Urothelium cell line (cell line): ENCODE data around the gene SLC25A34.

Experiments used
- DNase-seq: peaks from one replicate; pipeline ENCODE4 v3.0.0; 2011; ENCODE audit warnings: low spot score, mixed read lengths
- FAIRE-seq: peaks from 2 replicates; lab custom pipeline; 2011; peaks lifted over from hg19 to GRCh38; lab: Jason Lieb, UNC

SLC25A34 gene

DNA sequence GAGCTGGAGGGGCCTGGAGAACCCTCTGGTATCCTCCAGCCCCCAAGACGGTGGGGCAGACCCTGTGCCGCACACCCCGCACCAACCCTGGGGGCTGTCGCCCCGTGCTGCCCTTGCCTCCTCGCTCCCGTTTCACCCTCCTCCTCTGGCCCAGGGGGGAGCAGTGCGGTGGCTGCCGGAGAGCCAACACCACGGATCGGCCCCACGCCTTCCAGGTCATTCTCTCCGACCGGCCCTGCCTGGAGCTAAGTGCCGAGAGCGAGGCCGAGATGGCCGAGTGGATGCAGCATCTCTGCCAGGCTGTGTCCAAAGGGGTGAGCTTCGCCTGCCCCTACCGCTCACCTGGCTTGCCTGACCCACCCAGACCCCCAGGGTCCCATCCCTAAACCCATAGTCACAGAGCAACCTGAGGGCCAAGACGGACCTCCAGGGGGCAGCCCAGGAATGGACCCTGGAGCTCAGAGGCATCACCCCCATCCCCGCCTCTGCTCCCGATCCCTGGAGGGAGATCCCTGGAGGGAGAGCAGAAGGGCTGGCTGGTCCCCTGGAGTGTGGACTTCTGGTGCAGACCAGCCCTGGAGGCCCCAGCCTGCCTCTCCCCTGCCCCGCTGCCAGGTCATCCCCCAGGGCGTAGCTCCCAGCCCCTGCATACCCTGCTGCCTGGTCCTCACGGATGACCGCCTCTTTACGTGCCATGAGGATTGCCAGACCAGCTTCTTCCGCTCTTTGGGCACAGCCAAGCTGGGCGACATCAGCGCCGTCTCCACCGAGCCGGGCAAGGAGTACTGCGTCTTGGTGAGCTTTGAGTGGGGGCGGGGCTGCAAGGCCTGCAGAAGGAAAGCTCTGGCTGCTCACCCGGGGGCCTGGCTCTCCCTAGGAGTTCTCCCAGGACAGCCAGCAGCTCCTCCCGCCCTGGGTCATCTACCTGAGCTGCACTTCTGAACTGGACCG, 4.0 kb upstream of the SLC25A34 start:
- FAIRE-seq (no peak), DNase-seq (no peak)

DNA sequence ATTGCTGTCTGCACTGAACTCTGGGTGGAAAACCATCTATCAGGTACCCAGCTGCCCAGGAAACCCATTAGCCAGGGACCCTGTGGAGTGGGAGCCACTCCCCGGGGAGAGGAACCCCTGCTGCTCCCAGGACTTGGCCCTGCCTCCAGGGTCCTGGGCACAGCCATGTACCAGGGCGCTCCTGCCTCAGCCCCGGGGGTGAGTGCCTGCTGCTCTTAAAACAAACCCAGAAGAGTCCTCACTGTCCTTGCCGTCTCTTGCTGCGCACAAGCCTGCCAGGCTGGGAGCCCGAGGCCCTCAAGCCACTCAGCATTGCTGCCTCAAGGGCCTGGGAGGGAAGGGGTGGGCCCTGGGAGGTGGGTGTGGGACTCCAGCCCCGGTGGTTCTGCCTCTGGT, 3.4 kb upstream of the SLC25A34 start:
- DNase-seq (no peak), FAIRE-seq (no peak)

DNA sequence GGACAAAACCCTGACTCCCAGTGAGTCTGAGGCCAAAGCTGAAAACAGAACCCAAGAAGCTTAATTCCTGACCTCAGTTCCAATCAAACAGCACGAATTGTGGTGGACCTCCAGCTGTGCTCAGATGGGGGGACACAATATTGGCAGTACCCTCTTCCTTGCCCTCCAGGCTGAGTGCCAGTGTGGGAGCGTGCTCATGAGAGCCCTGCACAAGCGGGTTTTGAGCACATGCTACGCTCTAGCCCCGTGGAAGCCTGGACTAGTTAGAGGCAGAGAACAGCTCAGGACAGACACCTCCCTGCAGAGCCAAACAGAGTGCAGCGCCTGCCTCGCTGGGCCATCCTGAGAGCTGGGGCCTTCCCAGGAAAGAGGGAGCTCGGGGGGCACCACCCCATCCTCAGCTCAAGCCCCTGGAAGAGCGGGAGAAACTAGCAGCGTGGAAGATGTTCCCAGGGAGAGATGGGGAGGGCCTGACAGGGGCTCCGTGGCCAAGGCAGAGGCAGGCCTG, 2.8 kb upstream of the SLC25A34 start:
- FAIRE-seq = no peak
- no peak for DNase-seq

DNA sequence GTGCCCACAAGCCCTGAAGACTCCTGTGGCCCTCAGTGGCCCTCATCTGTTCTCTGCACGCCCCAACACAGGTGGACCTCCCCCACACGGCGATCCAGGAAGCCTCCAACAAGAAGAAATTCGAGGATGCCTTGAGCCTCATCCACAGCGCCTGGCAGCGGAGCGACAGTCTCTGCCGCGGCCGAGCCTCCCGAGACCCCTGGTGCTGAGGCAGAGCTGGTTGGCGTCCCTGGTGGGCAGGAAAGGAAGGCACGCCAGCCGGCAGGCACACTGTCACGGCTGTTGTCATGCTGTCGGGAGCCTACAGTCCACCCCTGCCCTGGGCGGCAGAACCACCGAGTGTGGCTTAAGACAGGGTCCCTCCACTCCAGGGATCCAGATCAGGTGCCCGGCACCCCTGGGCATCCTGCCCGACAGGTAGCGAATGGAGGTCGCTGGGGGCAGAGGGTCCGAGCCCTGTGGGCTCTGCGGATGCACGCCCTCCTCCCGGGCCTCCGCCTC, 2.3 kb upstream of the SLC25A34 start:
- DNase-seq (no peak), FAIRE-seq (no peak)

DNA sequence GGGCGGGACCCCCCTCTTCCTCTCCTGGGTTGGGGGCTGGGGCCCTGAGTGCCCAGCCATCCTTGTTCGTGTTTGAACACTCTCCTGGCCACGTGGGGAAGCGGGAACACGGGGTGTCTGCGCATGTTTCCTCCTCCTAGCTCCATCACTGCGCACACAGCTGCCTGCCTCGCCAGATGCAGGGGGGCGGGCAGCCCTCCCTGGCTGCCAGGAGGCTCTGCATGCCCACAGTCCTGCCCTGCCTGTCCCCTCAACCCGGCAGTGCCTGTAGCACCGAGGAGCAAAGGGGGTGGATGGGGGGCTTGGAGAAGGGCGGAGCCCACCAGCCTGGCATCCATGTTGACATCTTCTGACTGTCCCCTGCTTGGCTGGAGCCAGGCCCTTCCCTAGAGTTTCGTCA, 1.8 kb upstream of the SLC25A34 start:
- DNase-seq = no peak
- no peak for FAIRE-seq

DNA sequence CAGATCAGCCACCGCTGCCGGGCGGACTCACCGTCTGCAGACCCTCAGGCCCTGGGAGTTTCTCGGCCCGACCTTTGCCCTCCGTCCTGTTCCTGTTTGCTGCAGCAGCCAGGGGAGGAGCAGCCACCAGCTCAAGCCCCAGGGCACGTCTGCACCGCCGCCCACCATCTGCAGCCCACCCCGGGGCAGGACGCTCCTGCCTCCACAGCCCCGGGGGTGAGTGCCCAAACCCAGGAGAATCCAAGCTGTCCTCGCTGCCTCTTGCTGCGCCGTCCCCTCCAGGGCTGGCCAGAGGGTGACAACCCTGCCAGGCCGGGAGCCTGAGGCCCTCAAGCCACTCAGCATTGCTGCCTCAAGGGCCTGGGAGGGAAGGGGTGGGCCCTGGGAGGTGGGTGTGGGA, 1.2 kb upstream of the SLC25A34 start:
- FAIRE-seq = no peak
- no peak for DNase-seq

DNA sequence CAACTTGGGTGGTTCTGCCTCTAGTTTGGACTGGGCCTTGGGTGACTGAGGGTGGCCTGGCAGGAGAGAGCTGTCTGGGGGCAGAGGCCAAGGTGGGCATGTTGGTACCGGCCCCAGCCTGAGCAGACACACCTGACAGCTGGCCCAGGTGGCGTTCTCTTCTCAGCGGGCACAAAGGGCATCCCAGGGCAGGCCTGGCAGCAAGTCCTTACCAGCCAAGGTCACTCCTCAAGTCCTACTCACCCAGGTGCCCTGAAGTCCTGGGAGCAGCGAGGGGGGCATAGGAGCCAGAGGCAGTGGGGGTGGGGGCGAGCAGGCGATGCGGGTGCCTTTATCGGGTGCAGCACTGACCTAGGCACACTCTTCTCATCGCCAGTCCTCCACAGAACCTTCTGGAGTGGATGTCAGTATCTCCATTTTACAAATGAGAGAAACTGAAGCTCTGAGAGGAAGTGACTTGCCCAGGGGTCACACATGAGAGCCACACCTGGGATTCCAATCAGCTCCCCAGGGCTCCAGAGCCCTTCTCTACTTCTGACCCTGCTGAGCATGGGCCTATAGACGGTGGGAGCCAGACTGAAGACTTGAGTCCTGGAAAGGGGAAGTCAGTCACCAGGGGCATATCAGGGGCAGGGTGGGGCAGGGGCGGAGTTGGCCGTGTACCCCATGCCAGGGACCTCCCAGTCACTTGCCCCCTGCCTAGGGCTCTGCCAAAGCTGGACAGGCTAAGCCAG, 587 bp upstream of the SLC25A34 start:
- no peak for DNase-seq

DNA sequence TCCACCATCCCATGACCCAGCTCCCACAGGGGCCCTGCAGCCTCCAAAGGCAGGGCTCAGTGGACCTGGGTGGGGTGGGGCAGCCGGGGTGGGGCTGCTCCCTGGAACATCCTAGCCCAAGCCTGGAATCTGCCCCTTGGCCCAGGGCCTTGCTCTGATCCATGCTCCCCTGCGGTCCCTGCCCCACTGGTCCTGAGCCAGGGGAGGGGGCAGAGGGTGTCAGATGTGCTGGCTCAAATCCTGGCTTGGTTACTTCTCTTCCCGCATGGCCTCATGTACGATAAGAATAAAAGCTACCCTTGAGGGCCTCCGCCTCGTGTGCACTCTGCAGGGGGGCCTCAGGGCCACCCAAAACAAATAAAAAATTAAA, 819 bp downstream of the SLC25A34 start:
- no peak for FAIRE-seq
- DNase-seq = no peak

More for the DNA sequence above, 587 bp upstream of the SLC25A34 start:
- no peak for FAIRE-seq

DNA sequence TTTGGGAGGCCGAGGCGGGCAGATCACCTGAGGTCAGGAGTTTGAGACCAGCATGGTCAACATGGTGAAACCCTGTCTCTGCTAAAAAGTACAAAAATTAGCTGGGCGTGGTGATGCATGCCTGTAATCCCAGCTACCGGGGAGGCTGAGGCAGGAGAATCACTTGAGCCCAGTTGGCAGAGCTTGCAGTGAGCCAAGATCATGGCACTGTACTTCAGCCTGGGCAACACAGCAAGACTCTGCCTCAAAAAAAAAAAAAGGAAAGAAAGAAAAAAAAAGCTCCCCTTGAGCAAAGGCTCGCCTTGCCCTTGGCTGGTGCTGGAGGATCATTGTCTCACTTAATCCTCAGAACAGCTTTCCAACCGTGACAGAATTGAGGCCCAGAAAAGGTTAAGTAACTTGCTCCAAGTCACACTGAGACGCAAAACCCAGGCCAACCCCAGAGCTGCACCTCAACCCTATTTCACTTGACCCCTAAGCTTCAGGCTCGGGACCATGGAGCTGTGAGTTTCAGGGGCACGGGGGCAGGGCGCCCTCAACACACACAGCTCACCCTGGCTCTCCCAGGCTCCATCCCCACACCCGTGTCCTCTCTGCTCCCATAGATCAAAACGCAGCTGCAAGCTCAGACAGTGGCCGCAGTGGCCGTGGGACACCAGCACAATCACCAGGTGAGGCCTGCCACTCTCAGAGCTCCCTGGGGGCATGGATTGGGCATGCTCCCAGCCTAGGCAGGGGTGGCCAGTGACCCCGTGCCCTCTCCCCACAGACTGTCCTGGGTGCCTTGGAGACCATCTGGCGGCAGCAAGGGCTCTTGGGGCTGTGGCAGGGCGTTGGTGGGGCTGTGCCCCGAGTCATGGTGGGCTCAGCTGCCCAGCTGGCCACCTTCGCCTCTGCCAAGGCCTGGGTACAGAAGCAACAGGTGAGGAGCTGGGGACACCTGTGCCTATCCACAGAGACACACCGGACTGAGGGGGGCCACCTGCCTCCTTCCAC, 1.6 kb downstream of the SLC25A34 start:
- no peak for DNase-seq
- no peak for FAIRE-seq

DNA sequence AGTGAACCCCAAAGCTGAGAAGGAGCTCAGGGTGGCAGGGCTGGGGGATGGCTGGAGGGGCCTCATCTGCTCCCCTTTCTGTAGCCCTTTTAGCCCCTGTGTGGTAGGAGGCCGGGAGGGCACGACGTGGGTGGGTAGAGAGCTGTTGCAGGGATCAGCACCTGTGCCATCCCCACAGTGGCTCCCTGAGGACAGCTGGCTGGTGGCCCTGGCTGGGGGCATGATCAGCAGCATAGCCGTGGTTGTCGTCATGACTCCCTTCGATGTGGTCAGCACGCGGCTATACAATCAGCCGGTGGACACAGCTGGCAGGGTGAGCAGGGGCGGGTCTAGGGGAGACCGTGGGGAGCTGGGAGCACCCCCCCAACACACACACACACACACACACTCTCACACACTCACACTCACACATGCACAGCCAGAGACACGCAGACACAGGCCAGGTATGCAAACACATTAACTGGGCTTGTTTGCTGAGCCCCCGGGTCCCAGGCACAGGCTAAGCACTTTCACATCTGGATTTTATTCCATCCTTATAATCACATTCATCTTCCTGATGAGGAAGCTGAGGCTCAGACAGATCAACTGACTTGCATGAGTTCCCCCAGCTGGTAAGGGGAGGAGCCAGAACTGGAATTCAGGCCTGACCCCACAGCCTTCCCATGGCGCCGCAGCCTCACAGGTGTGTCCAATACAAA, 2.5 kb downstream of the SLC25A34 start:
- no peak for FAIRE-seq
- DNase-seq = no peak

DNA sequence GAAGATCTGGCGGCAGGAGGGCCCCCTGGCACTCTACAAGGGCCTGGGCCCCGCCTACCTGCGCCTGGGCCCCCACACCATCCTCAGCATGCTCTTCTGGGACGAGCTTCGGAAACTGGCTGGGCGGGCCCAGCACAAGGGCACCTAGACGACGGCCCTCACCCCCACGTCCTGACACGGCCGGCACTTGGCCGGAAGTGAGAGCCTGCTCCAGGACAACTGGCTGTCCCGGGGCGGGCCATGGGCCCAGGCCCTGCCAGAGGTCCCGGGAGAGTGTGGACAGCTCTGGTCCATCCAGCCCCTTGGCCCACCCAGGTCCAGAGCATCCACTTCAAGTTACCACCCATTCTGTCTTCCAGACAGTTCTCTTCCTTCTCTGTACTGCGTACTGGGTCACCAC, 3.2 kb downstream of the SLC25A34 start:
- no peak for DNase-seq
- FAIRE-seq = no peak

DNA sequence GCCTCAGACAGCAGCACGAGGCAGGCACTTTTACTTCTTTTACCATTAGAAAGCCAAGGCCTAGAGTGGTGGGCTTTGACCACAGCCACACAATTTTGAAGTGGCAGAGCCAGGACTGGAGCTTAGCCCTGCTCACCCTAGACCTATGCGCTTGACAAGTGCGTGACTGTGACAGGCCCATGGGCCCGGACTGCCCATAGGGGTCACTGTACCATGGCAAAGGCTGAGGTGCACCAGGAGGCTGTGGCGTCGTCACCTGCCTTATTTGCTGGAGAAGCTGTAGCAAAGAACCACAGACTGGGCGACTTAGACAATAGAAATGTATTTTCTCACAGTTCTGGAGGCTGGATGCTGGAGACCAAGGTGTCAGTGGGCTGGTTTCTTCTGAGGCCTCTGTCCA, 3.7 kb downstream of the SLC25A34 start:
- FAIRE-seq (no peak), DNase-seq (no peak)

DNA sequence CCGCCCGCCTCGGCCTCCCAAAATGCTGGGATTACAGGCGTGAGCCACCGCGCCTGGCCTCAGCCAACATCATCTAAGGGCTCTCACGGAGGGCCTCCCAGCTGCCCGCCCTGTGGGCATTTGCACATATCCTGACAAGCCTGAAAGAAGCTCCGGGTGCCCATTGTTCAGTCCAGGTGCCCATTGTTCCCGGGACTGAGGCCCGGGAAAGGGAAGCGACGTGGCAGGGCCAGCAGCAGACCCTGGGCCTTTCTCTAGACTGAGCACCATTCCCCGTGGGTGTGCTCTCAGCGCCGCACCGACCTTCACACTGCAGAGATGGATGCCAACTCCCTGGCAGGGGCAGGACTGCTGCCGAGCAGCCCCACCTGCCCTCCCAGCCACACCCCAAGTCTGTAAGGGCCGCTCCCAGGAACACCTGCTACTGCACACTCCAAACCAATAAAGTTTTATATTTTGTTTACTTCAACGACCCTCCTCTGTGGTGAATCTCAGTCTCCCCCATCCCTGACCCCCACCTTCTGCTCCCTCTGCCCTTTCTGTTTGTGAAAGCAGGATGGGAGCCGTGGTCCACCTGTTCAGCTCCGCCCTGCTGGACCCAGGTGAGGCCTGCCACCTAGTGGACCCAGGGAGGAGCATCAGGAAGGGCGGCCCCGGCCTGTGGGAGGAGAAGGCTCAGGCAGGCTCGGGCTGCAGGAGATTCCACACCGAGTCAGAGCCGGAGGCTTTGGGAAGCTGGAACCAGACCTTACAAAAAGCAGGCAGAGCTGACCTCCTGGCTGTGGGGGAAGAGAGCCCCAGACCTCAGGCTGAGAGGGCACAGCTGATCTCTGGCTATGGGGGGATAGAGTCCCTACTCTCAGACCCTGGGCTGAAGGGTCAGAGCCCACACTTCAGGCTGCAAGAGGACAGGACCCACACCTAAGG, 5.1 kb downstream of the SLC25A34 start:
- peak; percentile 83 for DNase-seq
- no peak for FAIRE-seq

DNA sequence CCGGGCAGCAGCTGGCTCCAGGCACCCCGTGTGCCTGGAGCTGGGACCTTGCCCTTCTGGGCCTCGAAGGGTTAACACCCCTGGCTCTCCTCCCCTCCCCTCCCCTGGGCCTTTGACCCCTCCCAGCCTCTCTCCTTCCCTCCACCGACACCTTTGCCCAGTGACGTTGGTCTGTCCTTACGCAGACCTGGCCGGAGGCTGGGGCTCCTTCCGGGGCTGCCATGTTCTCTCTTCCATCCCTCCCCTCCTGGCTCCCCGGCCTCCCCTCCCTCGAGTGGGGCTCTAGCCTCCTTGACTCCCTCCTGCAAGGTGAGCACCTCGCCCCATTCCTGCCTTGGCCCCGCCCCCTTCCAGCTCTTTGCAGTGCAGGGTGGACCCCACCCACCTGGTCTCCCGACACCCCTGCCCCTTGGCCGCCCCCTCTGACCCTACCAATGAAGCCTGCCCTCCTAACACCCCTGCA, 6.3 kb downstream of the SLC25A34 start, which contains the start of gene TMEM82:
TSS of gene TMEM82 (plus strand) at position 161 of the 463 bp plus-strand sequence. CDS start at position 222, 61 bp downstream.
- FAIRE-seq = no peak
- DNase-seq = no peak

DNA sequence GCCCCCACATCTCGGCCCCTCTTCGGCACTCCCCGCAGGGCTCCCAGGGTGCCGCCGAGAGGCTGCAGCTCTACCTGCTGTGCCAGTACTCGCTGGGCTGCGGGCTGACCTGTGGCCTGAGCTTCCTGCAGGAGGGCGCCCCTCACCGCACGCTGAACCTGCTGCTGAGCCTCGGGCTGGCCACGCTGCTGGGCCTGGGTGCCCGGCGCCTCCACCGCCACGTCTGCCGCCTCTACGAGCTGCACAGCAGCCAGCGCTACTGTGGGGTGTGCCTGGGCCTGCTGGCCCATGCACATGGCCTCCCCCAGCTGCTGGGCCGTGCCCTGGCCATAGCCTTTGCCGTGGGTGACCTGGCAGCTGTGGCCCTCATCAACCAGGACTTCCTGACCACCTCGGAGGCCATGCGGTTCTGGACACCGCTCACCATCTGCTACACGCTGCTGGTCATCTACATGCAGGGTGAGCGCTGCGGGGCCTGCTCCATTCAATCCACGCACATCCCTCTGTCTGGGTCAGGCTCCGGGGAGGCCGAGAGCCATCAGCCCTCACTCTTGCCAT, 8.1 kb downstream of the SLC25A34 start:
- DNase-seq (no peak), FAIRE-seq (no peak)

DNA sequence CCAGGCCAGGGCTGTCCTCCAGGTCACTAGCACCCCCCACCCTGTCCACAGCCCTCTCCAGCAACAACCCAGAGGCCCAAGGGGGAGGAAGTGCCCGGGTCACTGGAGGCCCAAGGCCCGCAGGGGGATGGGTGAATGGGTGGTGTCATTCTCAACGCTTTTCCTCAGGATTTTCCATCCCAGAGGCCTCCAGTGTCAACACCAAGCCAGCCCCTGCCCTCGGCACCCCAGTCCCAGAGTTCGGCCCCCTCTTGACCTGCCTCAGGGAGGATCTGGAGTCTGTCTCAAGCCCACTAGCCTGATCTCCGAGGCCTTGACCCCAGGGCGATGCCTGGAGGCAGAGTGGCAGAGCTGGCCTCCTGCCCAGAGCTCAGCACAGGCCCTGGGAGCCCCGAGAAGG, 11.3 kb downstream of the SLC25A34 start:
- DNase-seq = no peak
- FAIRE-seq = no peak

DNA sequence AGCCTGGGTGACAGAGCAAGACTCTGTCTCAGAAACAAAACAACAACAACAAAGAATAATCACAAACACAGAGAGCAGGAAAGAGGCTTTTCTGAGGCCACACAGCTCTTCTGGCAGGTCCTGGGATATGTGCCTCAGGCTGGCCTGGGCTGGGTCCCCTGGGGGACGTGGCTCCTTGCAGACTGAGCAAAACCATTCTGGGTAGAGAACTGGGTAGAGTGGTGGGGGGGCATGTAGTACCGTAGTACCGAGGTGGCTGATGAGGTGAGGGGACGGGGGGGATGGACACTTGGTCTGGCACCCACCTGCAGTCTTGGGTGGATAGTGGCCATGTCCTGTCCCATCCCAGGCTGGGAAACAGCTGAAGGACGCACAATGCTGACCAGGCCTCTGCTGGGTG, 12.2 kb downstream of the SLC25A34 start:
- FAIRE-seq (no peak), DNase-seq (no peak)

DNA sequence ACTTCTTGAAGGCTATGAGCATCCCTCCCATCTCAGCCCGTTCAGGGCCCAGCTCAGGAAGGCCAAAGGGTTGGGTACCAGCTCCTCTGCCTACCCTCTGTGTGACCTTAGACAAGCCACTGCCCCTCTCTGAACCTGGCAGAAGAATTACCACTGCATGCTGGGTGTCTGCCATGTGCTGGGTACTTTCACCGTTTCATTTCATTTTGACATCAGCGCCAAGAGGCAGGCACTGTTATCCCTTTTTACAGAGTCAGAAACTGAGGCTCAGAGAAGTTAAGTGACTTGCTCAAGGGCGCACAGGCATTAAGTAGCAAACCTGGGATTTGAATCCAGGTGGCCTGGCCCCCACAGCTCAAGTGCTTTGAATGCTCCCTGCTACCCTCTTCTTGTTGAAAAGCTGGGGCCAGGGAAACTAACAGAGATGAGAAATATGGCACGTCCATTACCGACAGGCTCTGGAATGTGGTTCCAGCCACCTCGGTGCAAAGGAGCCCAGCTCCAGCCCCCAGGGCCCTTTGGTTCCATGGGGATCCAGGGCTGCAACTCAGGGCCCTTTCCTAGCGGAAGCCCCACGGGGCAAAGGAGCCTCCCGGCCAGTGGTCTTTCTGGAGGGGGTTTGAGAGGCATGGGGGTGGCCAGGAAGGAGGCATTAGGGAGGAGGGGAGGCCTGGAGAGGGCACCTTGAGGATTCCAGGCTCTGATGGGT, 12.8 kb downstream of the SLC25A34 start:
- FAIRE-seq = no peak
- DNase-seq = no peak
